C4-2B (cell line): ENCODE results near the gene TMEM165.

ENCODE experiments used
- H3K27ac ChIP-seq: fragments of 450-650 bp; 2 replicates; pipeline ENCODE4 v1.5.1; 2017
- ZFX ChIP-seq: fragments of 450-650 bp; IDR thresholded peaks from 2 replicates; pipeline ENCODE4 v1.6.1; 2017
- TF ChIP-seq, protein P1 (sequence below): fragments of 450-650 bp; conservative IDR thresholded peaks from 2 replicates; pipeline ENCODE4 v1.5.1; 2017; ENCODE audit warnings: mild to moderate bottlenecking

Gene TMEM165

DNA sequence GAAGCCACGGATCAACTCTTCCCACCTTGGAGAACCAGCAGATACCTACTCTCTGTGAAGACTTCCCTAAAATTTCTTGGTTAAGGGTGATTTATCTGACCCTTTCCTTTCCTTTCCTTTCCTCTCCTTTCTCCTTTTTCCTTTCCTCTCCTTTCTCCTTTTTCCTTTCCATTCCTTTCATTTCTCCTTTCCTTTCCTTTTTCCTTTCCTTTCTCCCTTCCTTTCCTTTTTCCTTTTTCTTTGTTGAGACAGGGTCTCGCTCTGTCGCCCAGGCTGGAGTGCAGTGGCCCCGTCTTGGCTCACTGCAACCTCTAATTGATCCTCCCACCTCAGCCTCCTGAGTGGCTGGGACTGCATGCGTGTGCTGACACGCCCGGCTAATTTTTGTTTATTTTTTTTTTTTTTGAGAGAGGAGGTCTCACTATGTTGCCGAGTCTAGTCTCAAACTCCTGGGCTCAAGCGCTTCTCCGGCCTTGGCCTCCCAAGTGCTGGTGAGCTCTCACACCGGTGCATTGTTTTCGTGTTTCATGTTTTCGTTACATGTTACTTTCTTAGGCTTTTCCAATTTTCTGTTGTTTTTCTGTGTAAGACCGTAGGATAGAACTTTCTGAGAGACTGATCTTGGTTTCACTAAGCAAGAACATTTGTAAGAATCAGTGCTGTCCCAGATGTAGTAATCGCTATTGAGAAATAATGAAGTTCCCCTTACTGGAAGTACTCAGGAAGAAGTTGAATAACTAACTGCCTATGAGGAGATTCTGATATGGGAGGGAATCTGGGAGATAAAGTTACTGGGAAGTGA lies 2.0 kb downstream of the TMEM165 start:
- TF ChIP-seq ZFX, result no peak
- TF ChIP-seq, protein P1, sequence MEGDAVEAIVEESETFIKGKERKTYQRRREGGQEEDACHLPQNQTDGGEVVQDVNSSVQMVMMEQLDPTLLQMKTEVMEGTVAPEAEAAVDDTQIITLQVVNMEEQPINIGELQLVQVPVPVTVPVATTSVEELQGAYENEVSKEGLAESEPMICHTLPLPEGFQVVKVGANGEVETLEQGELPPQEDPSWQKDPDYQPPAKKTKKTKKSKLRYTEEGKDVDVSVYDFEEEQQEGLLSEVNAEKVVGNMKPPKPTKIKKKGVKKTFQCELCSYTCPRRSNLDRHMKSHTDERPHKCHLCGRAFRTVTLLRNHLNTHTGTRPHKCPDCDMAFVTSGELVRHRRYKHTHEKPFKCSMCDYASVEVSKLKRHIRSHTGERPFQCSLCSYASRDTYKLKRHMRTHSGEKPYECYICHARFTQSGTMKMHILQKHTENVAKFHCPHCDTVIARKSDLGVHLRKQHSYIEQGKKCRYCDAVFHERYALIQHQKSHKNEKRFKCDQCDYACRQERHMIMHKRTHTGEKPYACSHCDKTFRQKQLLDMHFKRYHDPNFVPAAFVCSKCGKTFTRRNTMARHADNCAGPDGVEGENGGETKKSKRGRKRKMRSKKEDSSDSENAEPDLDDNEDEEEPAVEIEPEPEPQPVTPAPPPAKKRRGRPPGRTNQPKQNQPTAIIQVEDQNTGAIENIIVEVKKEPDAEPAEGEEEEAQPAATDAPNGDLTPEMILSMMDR, result no peak
- H3K27ac ChIP-seq, result peak overlapping the region; percentile 97

DNA sequence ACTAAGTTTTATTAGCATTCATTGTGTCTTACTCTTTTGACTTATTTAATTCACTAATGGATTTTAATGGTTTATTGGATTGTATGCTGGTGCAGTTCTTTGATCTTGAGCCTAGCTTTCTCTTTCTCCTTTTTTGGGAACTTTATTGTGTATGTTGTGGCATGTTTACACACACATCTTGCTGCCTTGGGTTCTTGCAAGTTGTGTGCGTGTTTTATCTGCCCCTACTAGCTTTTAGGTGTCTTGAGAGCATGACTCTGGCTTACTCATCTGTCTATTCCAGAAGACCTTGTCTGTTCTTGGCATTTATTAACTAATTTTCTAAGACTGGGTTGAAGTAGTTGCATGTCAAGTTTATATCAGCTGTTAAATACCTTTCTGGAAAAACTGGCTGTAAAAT lies 2.7 kb downstream of the TMEM165 start:
- H3K27ac ChIP-seq, result no peak overlapping the region
- no peak for TF ChIP-seq ZFX
- TF ChIP-seq, protein P1, result no peak

DNA sequence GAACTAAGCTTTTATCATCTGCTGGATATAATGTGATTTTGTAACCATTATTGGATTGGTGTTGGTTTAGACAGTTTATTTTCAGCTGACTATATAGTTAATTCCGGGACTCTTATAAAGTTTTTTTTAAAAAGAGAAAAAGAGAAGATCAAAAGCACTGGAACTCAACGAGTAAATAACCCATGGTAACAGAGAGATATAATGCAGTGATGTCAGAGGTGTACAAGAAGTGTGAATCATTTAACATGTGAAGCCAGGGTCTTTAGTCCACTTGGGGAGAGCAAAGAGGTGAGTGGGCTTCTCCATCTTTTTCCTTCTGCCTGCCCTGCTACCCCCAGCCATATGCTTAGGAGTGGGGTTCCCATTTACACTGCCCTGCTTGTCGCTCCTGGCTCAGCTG lies 3.2 kb downstream of the TMEM165 start:
- H3K27ac ChIP-seq, result no peak overlapping the region; the same call in 1 of the 2 replicates
- TF ChIP-seq ZFX, result no peak
- TF ChIP-seq, protein P1, result no peak

DNA sequence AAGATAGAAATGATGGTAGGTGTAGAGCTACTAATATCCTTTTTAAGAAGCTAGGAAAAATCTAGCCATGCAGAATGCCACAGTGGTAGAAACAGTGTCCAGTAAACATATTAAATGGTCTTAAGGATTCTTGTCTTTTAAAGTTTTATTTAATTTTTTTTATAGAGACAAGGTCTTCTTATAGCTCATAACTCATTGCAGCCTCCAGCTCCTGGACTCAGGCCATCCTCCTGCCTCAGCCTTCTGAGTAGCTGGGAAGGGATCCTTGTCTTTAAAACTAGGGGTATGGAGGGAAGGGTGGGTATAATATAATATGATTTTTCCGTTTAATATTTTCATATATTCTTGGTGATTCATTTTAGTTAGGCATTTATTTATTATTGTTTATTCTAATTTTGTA lies 3.8 kb downstream of the TMEM165 start:
- TF ChIP-seq, protein P1, result no peak
- TF ChIP-seq ZFX, result no peak
- H3K27ac ChIP-seq, result no peak overlapping the region

DNA sequence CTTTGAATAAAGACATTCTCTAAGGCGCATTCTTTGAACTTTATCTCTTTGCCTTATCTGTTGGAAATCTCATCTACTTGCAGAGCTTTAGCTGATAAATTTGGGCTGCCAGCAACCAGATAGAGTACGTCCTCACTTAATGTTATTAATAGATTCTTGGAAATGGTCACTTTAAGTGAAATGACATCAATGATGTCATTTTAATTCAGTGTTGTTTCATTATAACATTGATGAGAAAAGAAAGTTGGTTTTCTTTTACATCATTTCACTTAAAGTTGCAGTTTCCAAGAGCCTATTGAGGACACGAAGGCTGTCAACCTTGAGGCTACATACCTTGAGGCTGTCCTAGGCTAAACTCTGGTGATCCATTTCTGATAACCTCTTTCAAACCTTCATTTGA lies 9.3 kb downstream of the TMEM165 start:
- no peak overlapping the region for H3K27ac ChIP-seq
- TF ChIP-seq, protein P1, result no peak
- no peak for TF ChIP-seq ZFX

DNA sequence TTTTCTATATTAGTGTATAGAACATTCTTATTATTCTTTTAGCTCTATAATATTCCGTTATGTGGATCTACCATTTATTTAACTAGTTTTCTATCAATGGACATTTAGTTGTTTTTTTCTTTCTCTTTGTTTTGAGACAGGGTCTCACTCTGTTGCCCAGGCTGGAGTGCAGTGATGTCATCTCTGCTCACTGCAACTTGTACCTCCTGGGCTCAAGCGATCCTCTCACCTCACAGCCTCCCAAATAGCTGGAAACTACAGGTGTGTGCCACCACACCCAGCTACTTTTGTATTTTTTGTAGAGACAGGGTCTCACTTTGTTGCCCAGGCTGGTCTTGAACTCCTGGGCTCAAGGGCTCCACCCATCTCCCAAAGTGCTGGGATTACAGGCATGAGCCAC lies 10.8 kb downstream of the TMEM165 start:
- TF ChIP-seq, protein P1, result no peak
- no peak for TF ChIP-seq ZFX
- no peak overlapping the region for H3K27ac ChIP-seq

DNA sequence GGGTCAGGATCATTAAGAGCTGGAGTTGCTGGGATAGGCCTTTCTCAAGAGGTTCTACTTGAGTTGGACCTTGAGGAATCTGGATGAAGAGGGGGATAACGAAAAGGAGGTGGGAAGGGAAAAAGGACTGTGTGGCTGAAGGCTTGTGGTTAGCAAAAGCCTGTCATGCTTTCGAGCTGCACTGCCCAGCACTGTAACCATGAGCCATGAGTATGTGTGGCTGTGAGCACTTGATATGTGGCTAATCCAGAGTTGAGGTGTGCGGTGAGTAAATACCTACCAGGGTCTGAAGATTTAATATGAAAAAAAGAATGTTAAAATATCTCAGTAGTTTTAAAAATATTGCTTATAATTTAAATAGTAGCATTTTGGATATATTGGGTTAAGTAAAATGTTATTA lies 11.4 kb downstream of the TMEM165 start:
- no peak for TF ChIP-seq ZFX
- TF ChIP-seq, protein P1, result no peak
- H3K27ac ChIP-seq, result no peak overlapping the region
